GM19463 (cell line): ENCODE measurements around the gene NME2.
"Not testable (repeated sequence)": the region's sequence is repeated elsewhere in the genome, so short reads cannot be mapped to it uniquely, and the experiment has no call there.

Experiments
- ATAC-seq: cut with Tn5 transposase; IDR thresholded peaks from one replicate; pipeline ENCODE4 v1.9.1; 2021; ENCODE audit warnings: mild to moderate bottlenecking, moderate library complexity; ENCODE audit not compliant: unreplicated experiment

Gene NME2

DNA sequence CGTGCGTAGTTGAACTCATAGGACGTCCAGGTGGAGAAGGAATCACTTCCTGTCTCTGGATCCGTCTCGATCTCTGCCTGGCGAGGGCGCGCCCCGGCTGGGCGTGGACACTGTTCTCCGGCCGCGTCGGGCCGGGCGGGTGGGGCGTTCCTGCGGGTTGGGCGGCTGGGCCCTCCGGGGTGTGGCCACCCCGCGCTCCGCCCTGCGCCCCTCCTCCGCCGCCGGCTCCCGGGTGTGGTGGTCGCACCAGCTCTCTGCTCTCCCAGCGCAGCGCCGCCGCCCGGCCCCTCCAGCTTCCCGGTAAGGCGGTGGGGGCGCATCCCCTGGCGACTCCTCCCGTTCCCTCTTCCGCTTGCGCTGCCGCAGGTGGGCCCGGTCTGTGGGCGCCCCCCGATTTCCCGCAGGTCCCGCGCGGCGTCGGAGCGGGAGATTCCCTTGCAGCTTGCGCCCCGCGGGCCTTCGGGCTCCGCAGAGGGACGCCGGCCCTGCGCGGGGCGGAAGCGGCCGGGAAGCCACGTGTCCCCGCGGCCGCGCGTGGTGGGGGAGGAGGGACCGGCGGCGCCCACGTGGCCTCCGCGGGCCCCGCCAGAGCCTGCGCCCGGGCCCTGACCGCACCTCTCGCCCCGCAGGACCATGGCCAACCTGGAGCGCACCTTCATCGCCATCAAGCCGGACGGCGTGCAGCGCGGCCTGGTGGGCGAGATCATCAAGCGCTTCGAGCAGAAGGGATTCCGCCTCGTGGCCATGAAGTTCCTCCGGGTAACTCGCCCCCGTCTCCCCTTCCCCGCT is at the start of gene NME2:
TSS of gene NME2 (plus strand) at position 214 of the 789 bp plus-strand sequence. CDS start at position 634, 420 bp downstream.
- peak; percentile 91 for ATAC-seq

GRCh38 chr17:51118330-51119195 is 47.6 kb upstream of the NME2 start:
- no peak for ATAC-seq

DNA sequence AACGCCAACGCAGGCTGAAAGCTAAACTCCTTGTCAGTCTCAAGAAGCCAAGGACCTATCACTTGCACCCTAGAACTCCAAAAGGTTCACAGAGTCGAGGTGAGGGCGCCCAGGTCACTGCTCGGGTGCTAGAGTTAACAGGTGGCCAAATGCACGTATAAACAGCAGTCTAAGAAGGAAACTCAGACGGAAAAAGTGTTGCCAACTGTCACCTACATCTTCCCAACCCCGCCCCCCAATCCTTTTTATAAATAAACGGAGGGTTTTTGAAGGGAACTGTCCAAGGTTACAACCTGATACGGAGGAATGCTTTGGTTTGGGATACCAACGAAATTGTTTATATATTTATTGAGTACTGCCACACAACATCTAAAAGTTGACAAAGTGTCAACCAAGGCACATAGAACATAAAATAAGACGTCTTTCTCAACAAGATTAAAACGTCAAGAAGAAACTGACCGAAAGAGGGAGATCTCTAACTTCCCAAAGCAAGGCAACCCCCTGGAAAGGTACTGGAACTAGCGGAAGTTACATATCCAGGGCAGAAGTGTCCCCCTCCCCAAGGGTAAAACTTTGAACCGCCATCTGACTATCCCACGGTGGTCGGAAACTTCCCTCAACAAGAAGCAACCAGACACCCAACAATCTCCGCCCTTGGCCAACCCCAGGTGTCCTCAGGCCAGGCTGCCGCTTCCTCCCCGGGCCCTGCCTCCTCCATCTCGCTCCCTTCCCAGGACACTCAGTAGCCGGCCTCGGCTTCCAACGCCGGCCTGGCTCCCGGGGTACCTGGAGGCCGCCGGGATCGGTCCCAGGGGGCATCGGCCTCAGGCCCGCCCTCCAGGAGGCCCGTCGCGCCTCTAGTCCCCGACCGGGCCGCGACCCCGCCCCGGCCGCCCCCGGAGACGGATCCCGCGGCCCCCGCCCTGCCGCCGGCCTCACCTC is 46.5 kb upstream of the NME2 start:
- ATAC-seq: peak; percentile 19

DNA sequence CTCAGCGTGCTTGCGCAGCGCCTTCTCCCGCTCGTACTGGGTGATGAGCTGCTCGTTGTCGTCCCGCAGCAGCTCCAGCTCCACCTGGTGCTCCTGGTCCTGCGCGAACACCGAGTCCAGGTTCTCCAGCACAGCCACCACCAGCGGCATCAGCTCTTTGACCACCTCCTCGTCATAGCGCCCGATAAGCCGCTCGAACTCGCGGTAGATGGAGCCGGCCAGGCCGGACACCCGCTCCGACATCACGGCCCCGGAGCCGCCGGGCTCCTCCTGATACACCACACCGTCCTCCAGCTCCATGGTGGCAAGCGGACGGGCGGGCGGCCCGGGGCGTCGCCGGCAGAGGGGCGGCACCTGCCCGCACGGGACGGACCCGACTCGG is 45.9 kb upstream of the NME2 start:
- peak; percentile 28 for ATAC-seq

DNA sequence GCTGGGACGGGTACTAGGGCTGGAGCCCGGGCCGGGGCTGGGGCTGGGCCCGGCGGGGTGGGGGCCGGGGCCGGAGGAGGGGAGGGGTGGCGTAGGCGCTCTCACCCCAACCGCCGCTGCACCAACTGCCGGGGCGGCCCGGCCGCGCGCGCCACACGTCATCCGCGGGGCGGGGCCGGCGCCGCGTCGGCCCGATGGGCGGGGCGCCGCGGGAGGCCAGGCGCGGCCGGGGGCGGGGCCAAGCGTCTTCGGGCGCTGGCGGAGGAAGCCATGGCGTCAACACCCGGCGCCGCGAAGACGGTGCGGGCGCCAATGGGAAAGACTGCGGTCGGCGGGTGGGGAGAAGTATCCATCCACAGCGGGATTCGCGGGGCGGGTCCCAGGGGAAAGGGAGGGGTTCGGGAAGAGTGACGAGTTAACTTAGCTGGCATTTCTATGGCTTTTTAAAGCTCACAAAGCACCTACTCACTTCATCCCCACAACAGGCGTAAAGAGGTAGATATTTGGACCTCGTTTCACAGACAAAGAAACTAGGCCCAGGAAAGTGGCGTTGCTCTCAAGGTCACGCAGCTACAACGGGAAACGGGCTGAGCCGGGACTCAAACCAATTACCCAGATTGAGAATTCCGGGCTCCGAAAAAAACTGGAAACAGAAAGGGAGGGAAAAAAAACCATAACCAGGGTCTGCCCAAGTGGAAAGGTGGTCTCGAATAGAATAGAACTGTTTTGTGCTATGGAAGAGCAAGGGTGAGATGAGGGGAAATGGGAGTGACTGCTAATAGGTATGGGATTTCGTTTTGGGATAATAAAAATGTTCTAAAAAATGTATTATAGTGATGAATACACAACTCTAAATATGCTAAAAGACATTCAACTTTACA is 45.2 kb upstream of the NME2 start, which contains the start of gene SPAG9:
TSS of gene SPAG9 (minus strand) at position 130 of the 881 bp plus-strand sequence. CDS start 212 bp downstream, outside the sequence.
- peak; percentile 71 for ATAC-seq

GRCh38 chr17:51121620-51122472 is 44.4 kb upstream of the NME2 start:
- ATAC-seq: no peak

DNA sequence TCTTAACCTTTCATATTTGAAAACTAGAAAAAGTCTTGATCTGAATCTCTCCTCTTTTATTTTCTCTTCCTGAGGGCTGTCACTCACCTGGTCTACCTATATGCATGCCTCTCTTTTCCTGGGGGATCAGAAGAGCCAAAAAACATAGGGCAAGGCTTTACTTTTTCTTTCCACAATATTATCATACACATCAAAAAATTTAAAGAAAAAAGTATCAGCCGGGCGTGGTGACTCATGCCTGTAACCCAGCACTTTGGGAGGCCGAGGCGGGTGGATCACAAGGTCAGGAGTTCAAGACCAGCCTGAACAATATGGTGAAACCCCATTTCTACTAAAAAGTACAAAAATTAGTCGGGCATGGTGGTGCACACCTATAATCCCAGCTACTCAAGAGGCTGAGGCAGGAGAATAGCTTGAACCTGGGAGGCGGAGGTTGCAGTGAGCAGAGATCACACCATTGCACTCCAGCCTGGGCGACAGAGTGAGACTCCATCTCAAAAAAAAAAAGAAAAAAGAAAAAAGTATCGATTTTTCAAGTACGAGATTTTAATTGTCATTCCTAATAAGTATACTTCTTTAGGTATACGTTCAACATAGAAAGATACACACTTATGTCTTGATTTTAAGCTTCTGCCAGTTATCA is 43.6 kb upstream of the NME2 start:
- not testable (repeated sequence) for ATAC-seq

DNA sequence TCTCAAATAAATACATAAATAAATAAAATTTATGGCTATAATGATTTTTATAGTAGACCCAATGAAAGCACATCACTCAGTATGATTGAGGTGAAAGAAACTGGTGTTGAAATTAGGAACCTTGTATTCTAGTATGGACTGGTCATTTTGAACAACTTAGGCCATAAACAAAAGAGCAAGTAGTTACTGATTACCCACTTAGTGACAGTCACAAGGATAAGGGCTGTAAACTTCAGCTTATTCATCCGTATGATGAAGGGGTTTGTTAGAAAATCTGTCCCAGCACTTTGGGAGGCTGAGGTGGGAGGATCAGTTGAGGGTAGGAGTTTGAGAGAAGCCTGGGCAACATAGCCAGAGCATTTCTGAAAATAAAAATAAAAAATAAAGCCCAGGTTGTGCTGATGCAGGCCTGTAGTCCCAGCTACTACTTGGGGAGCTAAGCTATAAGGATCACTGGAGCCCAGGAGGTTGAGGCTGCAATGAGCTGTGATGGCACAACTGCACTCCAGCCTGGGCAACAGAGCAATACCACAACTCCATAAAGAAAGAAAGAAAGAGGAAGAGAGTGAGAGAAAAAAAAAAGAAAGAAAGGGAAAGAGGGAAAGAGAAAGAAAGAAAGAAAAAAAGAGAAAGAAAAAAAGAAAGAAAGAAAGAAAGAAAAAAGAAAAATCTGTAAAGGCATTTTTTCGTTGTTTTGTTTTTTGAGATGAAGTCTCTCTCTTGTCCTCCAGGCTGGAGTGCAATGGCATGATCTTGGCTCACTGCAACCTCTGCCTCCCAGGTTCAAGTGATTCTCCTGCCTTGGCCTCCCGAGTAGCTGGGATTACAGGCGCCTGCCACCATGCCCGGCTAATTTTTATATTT is 41.3 kb upstream of the NME2 start:
- no peak for ATAC-seq

- no peak for ATAC-seq
Measured at GRCh38 chr17:51128076-51128475, 38.1 kb upstream of the NME2 start.

DNA sequence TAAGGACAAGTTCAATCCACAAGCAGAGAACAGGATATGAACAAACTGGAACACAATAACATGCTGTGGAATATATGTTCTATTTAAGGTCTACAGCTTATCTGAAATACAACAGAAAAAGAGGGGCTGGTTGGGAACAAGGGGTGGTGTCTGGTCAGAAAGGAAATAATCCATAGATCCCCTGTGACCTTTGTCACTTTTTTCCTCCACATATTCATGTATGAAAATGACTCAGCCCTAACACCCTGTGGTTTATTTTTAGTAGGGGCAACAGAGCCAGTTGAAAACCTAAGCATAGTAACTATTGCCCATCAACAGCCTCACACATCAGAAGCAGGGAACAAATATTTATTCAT is 33.3 kb upstream of the NME2 start:
- ATAC-seq: peak; percentile 80

GRCh38 chr17:51133365-51133764 is 32.8 kb upstream of the NME2 start:
- no peak for ATAC-seq

DNA sequence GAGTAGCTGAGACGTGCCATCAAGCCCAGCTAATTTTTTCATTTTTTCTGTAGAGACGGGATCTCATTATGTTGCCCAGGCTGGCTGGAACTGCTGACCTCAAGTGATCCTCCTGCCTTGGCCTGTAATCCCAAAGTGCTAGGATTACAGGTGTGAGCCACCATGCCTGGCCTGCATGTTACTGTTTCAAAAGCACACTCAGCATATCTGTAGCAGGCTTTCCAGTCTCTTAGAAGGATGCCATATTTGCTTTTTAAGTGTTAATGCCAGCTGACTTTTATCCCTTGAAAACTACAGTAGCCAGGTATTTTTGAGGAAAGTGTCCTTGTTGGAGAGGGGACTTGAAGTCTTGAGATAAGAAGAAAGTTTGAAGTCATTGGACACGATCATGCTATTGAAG is 30.3 kb upstream of the NME2 start:
- ATAC-seq: no peak

DNA sequence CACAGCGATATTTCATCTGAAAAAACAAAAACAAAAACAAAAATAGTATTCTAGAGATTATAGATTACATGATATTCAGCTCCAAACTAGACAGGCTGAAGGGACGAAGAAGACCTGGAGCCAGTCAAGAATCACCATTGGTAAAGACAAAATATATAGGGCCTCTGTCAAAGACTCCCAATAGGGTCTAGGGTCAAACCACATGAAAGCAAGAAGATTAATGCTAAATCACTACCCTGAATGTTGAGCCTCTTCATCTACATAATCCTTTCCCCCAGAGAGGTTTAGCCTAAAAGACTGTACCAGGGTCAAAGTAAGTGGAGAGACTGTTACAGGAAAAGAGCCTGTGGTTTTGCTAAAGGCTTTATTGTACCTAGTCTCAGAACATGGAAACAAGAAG is 23.6 kb upstream of the NME2 start:
- ATAC-seq: no peak

GRCh38 chr17:51144266-51145022 is 21.8 kb upstream of the NME2 start:
- no peak for ATAC-seq

- no peak for ATAC-seq
Measured at GRCh38 chr17:51147650-51148049, 18.6 kb upstream of the NME2 start.

DNA sequence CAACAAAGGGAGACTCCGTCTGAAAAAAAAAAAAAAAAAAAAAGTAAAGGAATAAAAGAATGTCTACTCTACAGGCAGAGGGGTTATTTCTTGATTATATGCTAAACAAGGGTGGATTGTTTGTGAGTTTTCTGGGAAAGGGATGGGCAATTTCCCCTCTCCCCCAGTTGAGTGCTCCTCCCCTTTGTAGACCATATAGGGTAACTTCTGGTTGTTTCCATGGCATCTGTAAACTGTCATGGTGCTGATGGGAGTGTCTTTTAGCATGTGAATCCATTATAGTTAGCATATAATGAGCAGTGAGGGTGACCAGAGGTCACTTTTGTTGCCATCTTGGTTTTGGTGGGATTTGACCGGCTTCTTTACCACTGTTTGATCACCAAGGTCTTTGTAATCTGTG is 17.0 kb upstream of the NME2 start:
- no peak for ATAC-seq

DNA sequence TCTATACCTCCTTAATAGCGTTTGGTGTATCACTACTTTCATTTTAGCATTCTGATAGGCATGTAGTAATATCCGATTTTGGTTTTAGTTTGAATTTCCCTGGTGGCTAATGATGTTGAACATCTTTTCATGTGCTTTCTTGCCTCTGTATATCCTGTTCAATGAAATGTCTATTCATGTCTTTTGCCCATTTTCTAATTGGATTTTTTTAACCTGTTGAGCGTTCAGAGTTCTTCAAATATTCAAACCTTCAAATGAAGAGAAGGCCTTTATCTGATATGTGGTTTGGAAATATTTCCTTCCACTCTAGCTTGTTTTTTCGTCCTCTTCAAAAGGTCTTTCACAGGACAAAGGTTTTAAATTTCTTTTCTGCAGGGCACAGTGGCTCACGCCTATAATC is 15.3 kb upstream of the NME2 start:
- ATAC-seq: no peak
